K562 (cell line): ENCODE data around the gene PPP1R13L. TPM values are rescaled to one million over a fixed set of nuclear protein-coding genes. Genes with fewer than 3 reads are reported as not detected.
A peak's percentile ranks its signal among the peaks of the same experiment; 100 is the strongest.

ENCODE experiments used
- EZH2 ChIP-seq: IDR thresholded peaks from 2 replicates; pipeline ENCODE4 v1.6.1; 2012; ENCODE audit warnings: low read depth, mild to moderate bottlenecking, inconsistent platforms, low read length, borderline replicate concordance
- HDAC2 ChIP-seq: fragments of 450-650 bp; IDR thresholded peaks from 2 replicates; pipeline ENCODE4 v1.6.1; 2016; ENCODE audit warnings: mild to moderate bottlenecking
- HDAC8 ChIP-seq: fragments of 450-650 bp; IDR thresholded peaks from 2 replicates; pipeline ENCODE4 v1.6.1; 2016; ENCODE audit warnings: mild to moderate bottlenecking, missing genetic modification characterization, moderate library complexity, missing compliant biosample characterization
- KAT7 ChIP-seq: sonication (generic); formaldehyde crosslinking; IDR thresholded peaks from 2 replicates; pipeline ENCODE4 v1.8.0; 2022; ENCODE audit warnings: missing genetic modification reagents, mild to moderate bottlenecking, borderline replicate concordance
- KAT8 ChIP-seq: fragments of 450-650 bp; IDR thresholded peaks from 2 replicates; pipeline ENCODE4 v1.6.1; 2016; ENCODE audit warnings: low read depth, mild to moderate bottlenecking
- PCBP2 ChIP-seq: fragments of 200-400 bp; formaldehyde crosslinking; IDR thresholded peaks from 2 replicates; pipeline ENCODE4 v1.6.1; 2018; ENCODE audit warnings: low read length, low read depth, mild to moderate bottlenecking, moderate library complexity; ENCODE audit not compliant: poor library complexity, severe bottlenecking
- RBFOX2 ChIP-seq: fragments of 200-400 bp; formaldehyde crosslinking; IDR thresholded peaks from 2 replicates; pipeline ENCODE4 v1.6.1; 2017; ENCODE audit warnings: low read depth, mild to moderate bottlenecking, low read length, moderate library complexity
- THAP12 ChIP-seq: fragments of 250-450 bp; sonication (Bioruptor Pico); IDR thresholded peaks from 2 replicates; pipeline ENCODE4 v1.9.0; 2021; ENCODE audit warnings: mild to moderate bottlenecking, inconsistent platforms
- polyA plus RNA-seq, 8 experiments: library from polyadenylated mRNA; depleted of rRNA in 4 of 8; stranded (reverse) in 5 of 8; unstranded in 3 of 8; fragments of >200 nt; fragmentation: Nextera tagmentation in 2 of 8; fragmentation: Illumina TruSeq in 1 of 8; extraction: Ambion mirVana in 2 of 8; extraction: Trizol in 1 of 8; gene quantifications; 2 replicates each; pipeline versions ENCODE4 v1.2.1 to v1.2.3, GENCODE V29; 2011 to 2014; ENCODE audit warnings: inconsistent platforms in 1 of 8, missing spikeins in 1 of 8
- total RNA-seq, 7 experiments: library from RNA; depleted of rRNA in 6 of 7; stranded (reverse); fragments of >200 nt in 6 of 7; fragmentation: Illumina TruSeq in 2 of 7; extraction: Trizol in 2 of 7; gene quantifications; 2 replicates each; pipeline versions ENCODE4 v1.2.1 to v1.2.3, GENCODE V29; 2011 to 2021; ENCODE audit warnings: low replicate concordance in 1 of 7
- TF ChIP-seq, protein P1 (sequence below): sonication (generic); formaldehyde crosslinking; IDR thresholded peaks from 2 replicates; pipeline ENCODE4 v1.8.0; 2022; ENCODE audit warnings: missing genetic modification reagents, mild to moderate bottlenecking, moderate library complexity, borderline replicate concordance
- TF ChIP-seq, protein P2 (sequence below), 2 experiments: fragments of 250-450 bp in 1 of 2; fragments of 450-650 bp in 1 of 2; sonication (Bioruptor Pico) in 1 of 2; IDR thresholded peaks; 2 replicates each; pipeline versions ENCODE4 v1.6.1 to v1.8.0; 2016 to 2021; ENCODE audit warnings: mild to moderate bottlenecking in 2 of 2, moderate library complexity in 2 of 2, missing compliant biosample characterization in 1 of 2, missing genetic modification characterization in 1 of 2
- TF ChIP-seq, protein P3 (sequence below): fragments of 250-450 bp; sonication (Bioruptor Pico); IDR thresholded peaks from 2 replicates; pipeline ENCODE4 v1.4.0; 2020

PPP1R13L gene
- total and polyA plus RNA-seq, 9 of the 15 experiments (the other 6 are each of a cell fraction or from before 2014, with no cell fraction given) = 0.32 to 6.7 (median 2.0) TPM

GRCh38 chr19:45443462-45444317, 38.8 kb upstream of the PPP1R13L start (continued):
- TF ChIP-seq, protein P1, sequence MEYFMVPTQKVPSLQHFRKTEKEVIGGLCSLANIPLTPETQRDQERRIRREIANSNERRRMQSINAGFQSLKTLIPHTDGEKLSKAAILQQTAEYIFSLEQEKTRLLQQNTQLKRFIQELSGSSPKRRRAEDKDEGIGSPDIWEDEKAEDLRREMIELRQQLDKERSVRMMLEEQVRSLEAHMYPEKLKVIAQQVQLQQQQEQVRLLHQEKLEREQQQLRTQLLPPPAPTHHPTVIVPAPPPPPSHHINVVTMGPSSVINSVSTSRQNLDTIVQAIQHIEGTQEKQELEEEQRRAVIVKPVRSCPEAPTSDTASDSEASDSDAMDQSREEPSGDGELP (CRISPR knock-in tag) = peak; percentile 62; the same call in 1 of the 2 replicates
- TF ChIP-seq HDAC2 (no peak; the same call in 1 of the 2 replicates), EZH2 (no peak), KAT7 (CRISPR knock-in tag) (0 out of 2 replicates have a peak, but pooled peaks have one; percentile 80), RBFOX2 (peak; percentile 82), KAT8 (no peak), PCBP2 (no peak), HDAC8 (no peak), THAP12 (CRISPR knock-in tag) (no peak)
- TF ChIP-seq, protein P2, sequence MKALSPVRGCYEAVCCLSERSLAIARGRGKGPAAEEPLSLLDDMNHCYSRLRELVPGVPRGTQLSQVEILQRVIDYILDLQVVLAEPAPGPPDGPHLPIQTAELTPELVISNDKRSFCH (CRISPR knock-in tag; IDR thresholded peaks at IDR 0.05) = no peak
- TF ChIP-seq, protein P2 (tag; IDR thresholded peaks at IDR 0.05) = no peak
- TF ChIP-seq, protein P3, sequence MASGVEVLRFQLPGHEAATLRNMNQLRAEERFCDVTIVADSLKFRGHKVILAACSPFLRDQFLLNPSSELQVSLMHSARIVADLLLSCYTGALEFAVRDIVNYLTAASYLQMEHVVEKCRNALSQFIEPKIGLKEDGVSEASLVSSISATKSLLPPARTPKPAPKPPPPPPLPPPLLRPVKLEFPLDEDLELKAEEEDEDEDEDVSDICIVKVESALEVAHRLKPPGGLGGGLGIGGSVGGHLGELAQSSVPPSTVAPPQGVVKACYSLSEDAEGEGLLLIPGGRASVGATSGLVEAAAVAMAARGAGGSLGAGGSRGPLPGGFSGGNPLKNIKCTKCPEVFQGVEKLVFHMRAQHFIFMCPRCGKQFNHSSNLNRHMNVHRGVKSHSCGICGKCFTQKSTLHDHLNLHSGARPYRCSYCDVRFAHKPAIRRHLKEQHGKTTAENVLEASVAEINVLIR (CRISPR knock-in tag) = peak; percentile 89
